Measurements from ENCODE around the gene C2CD2L.

DNA sequence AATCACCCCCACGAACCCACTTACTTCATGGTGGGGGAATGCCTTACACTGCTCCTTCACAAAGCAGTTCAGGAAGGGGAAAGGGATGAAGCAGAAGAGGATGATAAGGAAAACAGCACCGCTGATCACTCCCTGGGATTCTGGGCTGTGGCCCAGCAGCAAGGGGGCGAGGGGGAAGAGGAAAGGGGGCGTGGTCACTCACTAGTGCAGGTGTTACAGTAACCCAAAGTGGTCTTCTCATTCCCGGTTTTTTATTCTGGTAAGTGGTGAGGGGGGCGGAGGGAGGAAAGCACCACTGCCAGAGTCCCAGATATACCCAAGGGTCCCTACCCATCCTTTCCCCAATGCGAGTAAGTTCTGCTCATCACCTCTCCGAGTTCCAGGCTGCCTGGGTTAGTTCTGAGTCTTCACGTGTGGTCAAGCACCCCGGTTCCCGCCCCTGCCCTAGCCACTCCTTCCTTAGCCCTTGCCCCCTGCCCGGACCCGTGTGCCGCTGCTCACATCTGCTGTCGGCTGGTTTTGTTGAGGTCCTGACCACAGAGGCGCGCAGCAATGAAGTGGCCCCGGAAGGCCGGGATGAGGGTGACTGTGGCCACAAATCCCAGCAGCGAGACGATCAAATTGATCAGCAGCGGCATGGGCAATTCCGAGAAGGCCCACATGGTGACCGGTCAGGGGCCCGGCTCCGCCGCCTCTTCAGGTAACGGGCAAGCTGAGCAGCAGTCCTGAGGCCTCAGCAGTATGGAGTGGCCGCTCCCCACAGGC, 6.0 kb upstream of the C2CD2L start:
- TF ChIP-seq, protein P1, sequence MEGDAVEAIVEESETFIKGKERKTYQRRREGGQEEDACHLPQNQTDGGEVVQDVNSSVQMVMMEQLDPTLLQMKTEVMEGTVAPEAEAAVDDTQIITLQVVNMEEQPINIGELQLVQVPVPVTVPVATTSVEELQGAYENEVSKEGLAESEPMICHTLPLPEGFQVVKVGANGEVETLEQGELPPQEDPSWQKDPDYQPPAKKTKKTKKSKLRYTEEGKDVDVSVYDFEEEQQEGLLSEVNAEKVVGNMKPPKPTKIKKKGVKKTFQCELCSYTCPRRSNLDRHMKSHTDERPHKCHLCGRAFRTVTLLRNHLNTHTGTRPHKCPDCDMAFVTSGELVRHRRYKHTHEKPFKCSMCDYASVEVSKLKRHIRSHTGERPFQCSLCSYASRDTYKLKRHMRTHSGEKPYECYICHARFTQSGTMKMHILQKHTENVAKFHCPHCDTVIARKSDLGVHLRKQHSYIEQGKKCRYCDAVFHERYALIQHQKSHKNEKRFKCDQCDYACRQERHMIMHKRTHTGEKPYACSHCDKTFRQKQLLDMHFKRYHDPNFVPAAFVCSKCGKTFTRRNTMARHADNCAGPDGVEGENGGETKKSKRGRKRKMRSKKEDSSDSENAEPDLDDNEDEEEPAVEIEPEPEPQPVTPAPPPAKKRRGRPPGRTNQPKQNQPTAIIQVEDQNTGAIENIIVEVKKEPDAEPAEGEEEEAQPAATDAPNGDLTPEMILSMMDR (IDR thresholded peaks at IDR 0.05) = peak in 1 of 4 experiments; percentile 5
- no peak for TF ChIP-seq POLR2AphosphoS5 (IDR thresholded peaks at IDR 0.05)
- no peak for TF ChIP-seq POLR2A (IDR thresholded peaks at IDR 0.05)
